Lower lobe of right lung (tissue), 2 donors: ENCODE measurements around the gene GDAP2. TPM values are rescaled to one million over a fixed set of nuclear protein-coding genes. Genes with fewer than 3 reads are reported as not detected.

ENCODE experiments used
- ATAC-seq, 2 donors: fragments of 200-7000 bp; cut with Tn5 transposase; one replicate each; pipeline ENCODE4 v1.9.1; 2020 to 2022; ENCODE audit warnings: mild to moderate bottlenecking in 2 of 2, moderate library complexity in 2 of 2
- DNase-seq: peaks from one replicate; pipeline ENCODE4 v3.0.0-alpha.2; 2020
- H3K27ac ChIP-seq: fragments of 200-600 bp; one replicate; pipeline ENCODE4 v1.8.0; 2022
- H3K27me3 ChIP-seq: fragments of 200-600 bp; one replicate; pipeline ENCODE4 v1.8.0; 2022; ENCODE audit warnings: low read depth
- H3K36me3 ChIP-seq: fragments of 200-600 bp; one replicate; pipeline ENCODE4 v1.8.0; 2022; ENCODE audit warnings: mild to moderate bottlenecking
- H3K4me1 ChIP-seq: fragments of 200-600 bp; one replicate; pipeline ENCODE4 v1.8.0; 2022
- H3K4me3 ChIP-seq: fragments of 200-600 bp; one replicate; pipeline ENCODE4 v1.8.0; 2022; ENCODE audit warnings: mild to moderate bottlenecking
- H3K9me3 ChIP-seq: fragments of 200-600 bp; one replicate; pipeline ENCODE4 v1.8.0; 2022
- intact Hi-C: fragments of 100-400 bp; cut with DNase I; formaldehyde crosslinking; loops from one replicate; pipeline ENCODE4 v1.11.0; 2022
- total RNA-seq: library from RNA; stranded (reverse); fragmentation: NEBNext Ultra II Directional; extraction: Animal tissue kit (Norgen Biotek cat#: 25700); gene quantifications from one replicate; pipeline ENCODE4 v1.2.1, GENCODE V29; 2021
- TF ChIP-seq, protein P1 (sequence below): fragments of 200-600 bp; IDR thresholded peaks from one replicate; pipeline ENCODE4 v1.8.0; 2022; ENCODE audit warnings: antibody characterized with exemption, mild to moderate bottlenecking
- donor health status: DM: no; HTN: yes; CAD: no; lungs with severe emphysema.

Gene GDAP2
- total RNA-seq, 1 donor from 2014 or later, result 34.1 TPM

GRCh38 chr1:117842408-117843170, 86.8 kb downstream of the GDAP2 start:
- no peak for DNase-seq
- ATAC-seq, result no peak
- intact Hi-C loops, result no loop called here

GRCh38 chr1:117841117-117841650, 88.2 kb downstream of the GDAP2 start:
- H3K36me3 ChIP-seq, result no peaks in the 10 kb centered on the region
- H3K27ac ChIP-seq, result no peak overlapping the region
- no peak for DNase-seq
- H3K9me3 ChIP-seq, result no peaks in the 10 kb centered on the region
- H3K27me3 ChIP-seq, result no peaks in the 10 kb centered on the region
- ATAC-seq, result no peak
- TF ChIP-seq, protein P1, sequence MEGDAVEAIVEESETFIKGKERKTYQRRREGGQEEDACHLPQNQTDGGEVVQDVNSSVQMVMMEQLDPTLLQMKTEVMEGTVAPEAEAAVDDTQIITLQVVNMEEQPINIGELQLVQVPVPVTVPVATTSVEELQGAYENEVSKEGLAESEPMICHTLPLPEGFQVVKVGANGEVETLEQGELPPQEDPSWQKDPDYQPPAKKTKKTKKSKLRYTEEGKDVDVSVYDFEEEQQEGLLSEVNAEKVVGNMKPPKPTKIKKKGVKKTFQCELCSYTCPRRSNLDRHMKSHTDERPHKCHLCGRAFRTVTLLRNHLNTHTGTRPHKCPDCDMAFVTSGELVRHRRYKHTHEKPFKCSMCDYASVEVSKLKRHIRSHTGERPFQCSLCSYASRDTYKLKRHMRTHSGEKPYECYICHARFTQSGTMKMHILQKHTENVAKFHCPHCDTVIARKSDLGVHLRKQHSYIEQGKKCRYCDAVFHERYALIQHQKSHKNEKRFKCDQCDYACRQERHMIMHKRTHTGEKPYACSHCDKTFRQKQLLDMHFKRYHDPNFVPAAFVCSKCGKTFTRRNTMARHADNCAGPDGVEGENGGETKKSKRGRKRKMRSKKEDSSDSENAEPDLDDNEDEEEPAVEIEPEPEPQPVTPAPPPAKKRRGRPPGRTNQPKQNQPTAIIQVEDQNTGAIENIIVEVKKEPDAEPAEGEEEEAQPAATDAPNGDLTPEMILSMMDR, result no peak
- no peaks in the 10 kb centered on the region for H3K4me1 ChIP-seq
- H3K4me3 ChIP-seq, result no peak overlapping the region
- intact Hi-C loops, result no loop called here

More at GRCh38 chr1:117842408-117843170, 86.8 kb downstream of the GDAP2 start:
- Histone ChIP-seq H3K9me3 (no peaks in the 10 kb centered on the region), H3K27ac (no peak overlapping the region), H3K27me3 (no peaks in the 10 kb centered on the region), H3K4me1 (no peaks in the 10 kb centered on the region), H3K36me3 (no peaks in the 10 kb centered on the region), H3K4me3 (no peak overlapping the region)
- TF ChIP-seq, protein P1, result no peak

GRCh38 chr1:117838911-117839310, 90.5 kb downstream of the GDAP2 start:
- TF ChIP-seq, protein P1, result no peak
- Histone ChIP-seq H3K27me3 (no peaks in the 10 kb centered on the region), H3K4me3 (no peak overlapping the region), H3K27ac (no peak overlapping the region), H3K4me1 (no peaks in the 10 kb centered on the region), H3K9me3 (no peaks in the 10 kb centered on the region), H3K36me3 (no peaks in the 10 kb centered on the region)
- ATAC-seq (no peak), DNase-seq (no peak)
- intact Hi-C loops, result no loop called here

DNA sequence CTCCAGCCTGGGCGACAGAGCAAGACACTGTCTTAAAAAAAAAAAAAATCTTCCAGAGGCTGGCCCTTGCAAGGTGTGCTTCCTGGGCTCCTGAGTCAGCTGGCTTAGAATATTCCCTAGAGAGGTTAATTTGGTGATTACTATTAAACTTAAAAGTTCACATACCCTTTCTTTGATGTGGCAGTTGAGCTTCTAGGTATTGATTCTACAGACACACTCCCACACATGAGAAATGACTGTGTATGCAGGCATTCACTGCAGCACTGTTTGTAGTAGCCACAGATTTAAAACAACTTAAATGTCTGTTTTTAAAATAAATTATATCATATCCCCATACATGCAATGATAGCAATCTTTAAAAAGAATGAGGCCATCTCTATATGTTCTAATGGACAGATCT, 93.4 kb downstream of the GDAP2 start:
- H3K4me1 ChIP-seq, result no peaks in the 10 kb centered on the region
- H3K4me3 ChIP-seq, result no peak overlapping the region
- H3K27me3 ChIP-seq, result no peaks in the 10 kb centered on the region
- TF ChIP-seq, protein P1, result no peak
- ATAC-seq (no peak), DNase-seq (no peak)
- no peak overlapping the region for H3K27ac ChIP-seq
- intact Hi-C loops, result no loop called here
- no peaks in the 10 kb centered on the region for H3K36me3 ChIP-seq
- H3K9me3 ChIP-seq, result no peaks in the 10 kb centered on the region

DNA sequence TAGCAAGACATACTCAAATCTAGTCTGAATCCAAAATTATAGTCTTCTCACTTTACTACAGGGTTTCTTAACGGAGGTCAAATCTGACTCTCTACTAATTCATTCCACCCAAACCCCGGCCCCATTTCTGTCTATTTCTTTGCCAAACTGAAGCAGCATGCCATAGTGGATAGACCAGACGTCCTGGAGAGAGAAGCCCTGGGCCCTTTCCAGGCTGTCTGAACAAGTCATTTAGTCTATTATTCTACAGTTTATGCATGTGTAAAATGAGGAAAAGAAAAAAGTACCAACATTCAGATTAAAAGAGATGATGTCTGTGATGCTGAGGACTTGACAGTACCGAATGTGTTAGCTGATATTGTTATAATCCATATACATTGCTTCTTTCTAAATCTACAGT, 95.0 kb downstream of the GDAP2 start:
- intact Hi-C loops, result no loop called here
- Histone ChIP-seq H3K27ac (no peak overlapping the region), H3K27me3 (no peaks in the 10 kb centered on the region), H3K9me3 (no peaks in the 10 kb centered on the region), H3K4me1 (no peaks in the 10 kb centered on the region), H3K4me3 (no peak overlapping the region), H3K36me3 (no peaks in the 10 kb centered on the region)
- DNase-seq (no peak), ATAC-seq (no peak)
- TF ChIP-seq, protein P1, result no peak
